DND-41 (cell line): Measurements from ENCODE around the gene RHEBL1.

Experiments used
- ATAC-seq: fragments of 200-7000 bp; cut with Tn5 transposase; 3 replicates; pipeline ENCODE4 v1.9.1; 2021; ENCODE audit warnings: low read depth; ENCODE audit not compliant: insufficient read depth
- DNase-seq: peaks from one replicate; pipeline ENCODE4 v3.0.0-alpha.2; 2020
- H2AFZ ChIP-seq: 2 replicates; pipeline ENCODE4 v1.6.0; 2012; ENCODE audit warnings: low read depth, low read length
- H3K27ac ChIP-seq: 2 replicates; pipeline ENCODE4 v1.5.1; 2012; ENCODE audit warnings: low read length, inconsistent platforms
- H3K27me3 ChIP-seq: fragments of 200-600 bp; sonication (generic); 2 replicates; pipeline ENCODE4 v1.6.0; 2012; ENCODE audit warnings: low read length, mild to moderate bottlenecking, inconsistent platforms; ENCODE audit not compliant: insufficient read depth, poor library complexity
- H3K36me3 ChIP-seq: 2 replicates; pipeline ENCODE4 v1.5.1; 2012; ENCODE audit warnings: low read length, inconsistent platforms; ENCODE audit not compliant: insufficient read depth
- H3K4me1 ChIP-seq: 2 replicates; pipeline ENCODE4 v1.5.1; 2012; ENCODE audit warnings: mild to moderate bottlenecking, low read length; ENCODE audit not compliant: insufficient read depth
- H3K4me2 ChIP-seq: 2 replicates; pipeline ENCODE4 v1.6.0; 2012; ENCODE audit warnings: mild to moderate bottlenecking, moderate library complexity, low read length, inconsistent platforms; ENCODE audit not compliant: insufficient read depth
- H3K4me3 ChIP-seq, 2 experiments: fragments of 200-600 bp in 1 of 2; shearing (Covaris generic) in 1 of 2; 2 replicates each; pipeline ENCODE4 v1.5.1; 2012 to 2016; ENCODE audit warnings: inconsistent platforms in 2 of 2, low read length in 2 of 2, mild to moderate bottlenecking in 2 of 2, low read depth in 1 of 2, moderate library complexity in 1 of 2
- H3K79me2 ChIP-seq: 2 replicates; pipeline ENCODE4 v1.6.0; 2012; ENCODE audit warnings: low read length, inconsistent platforms; ENCODE audit not compliant: insufficient read depth
- H3K9ac ChIP-seq: 2 replicates; pipeline ENCODE4 v1.6.0; 2012; ENCODE audit warnings: low read depth, mild to moderate bottlenecking, inconsistent platforms, low read length, moderate library complexity
- H3K9me3 ChIP-seq: 2 replicates; pipeline ENCODE4 v1.5.1; 2012; ENCODE audit warnings: low read length, moderate library complexity, mild to moderate bottlenecking, inconsistent platforms; ENCODE audit not compliant: insufficient read depth, severe bottlenecking
- H4K20me1 ChIP-seq: 2 replicates; pipeline ENCODE4 v1.6.0; 2012; ENCODE audit warnings: low read length; ENCODE audit not compliant: insufficient read depth
- CTCF ChIP-seq: IDR thresholded peaks from 2 replicates; pipeline ENCODE4 v1.5.1; 2012; ENCODE audit warnings: borderline replicate concordance, low read length, moderate library complexity, mild to moderate bottlenecking; ENCODE audit not compliant: poor library complexity, severe bottlenecking; ENCODE audit errors: extremely low read depth
- EZH2 ChIP-seq: IDR thresholded peaks from 3 replicates; pipeline ENCODE4 v1.6.1; 2012; ENCODE audit warnings: borderline replicate concordance, low read depth, mild to moderate bottlenecking, moderate library complexity, low read length, inconsistent platforms; ENCODE audit not compliant: severe bottlenecking

Gene RHEBL1

GRCh38 chr12:49097381-49097780, 27.6 kb upstream of the RHEBL1 start:
- TF ChIP-seq EZH2 (no peak), CTCF (no peak)

DNA sequence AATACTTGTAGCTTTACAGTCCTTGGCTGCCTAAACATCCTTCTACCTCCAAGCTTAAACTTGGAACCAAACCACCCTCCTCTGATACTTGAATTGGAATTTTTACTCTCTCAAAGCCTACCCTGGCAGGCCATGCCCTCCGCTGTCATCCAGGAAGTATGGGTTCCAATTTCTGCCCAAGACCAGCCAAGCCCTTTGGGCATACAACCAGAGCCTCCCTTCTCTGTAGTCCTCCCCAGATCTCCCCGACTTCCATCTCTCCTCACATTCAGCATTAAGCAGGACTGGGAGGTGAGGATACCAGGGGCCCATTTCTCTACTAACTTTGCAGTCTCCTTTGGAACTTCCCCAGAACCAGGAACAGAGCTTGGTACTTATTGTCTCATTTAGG, 25.2 kb upstream of the RHEBL1 start:
- no peaks in the 10 kb centered on the region for H3K9me3 ChIP-seq
- no peak overlapping the region for H2AFZ ChIP-seq
- H3K4me3 ChIP-seq: no peak overlapping the region
- H3K27ac ChIP-seq: no peak overlapping the region
- TF ChIP-seq CTCF: no peak
- no peak overlapping the region for H3K4me2 ChIP-seq
- DNase-seq (no peak), ATAC-seq (no peak)
- peaks cover 16% of the 10 kb centered on the region for H3K4me1 ChIP-seq
- H3K27me3 ChIP-seq: peaks cover 29% of the 10 kb centered on the region
- no peaks in the 10 kb centered on the region for H3K79me2 ChIP-seq
- peaks cover 24% of the 10 kb centered on the region for H3K36me3 ChIP-seq
- H3K9ac ChIP-seq: no peak overlapping the region
- H4K20me1 ChIP-seq: no peaks in the 10 kb centered on the region; the same call in 1 of the 2 replicates

More at GRCh38 chr12:49097381-49097780, 27.6 kb upstream of the RHEBL1 start:
- Histone ChIP-seq H4K20me1 (peaks cover under 1% of the 10 kb centered on the region; the same call in 1 of the 2 replicates), H3K27me3 (peaks cover 5% of the 10 kb centered on the region), H3K9me3 (no peaks in the 10 kb centered on the region), H3K4me2 (no peak overlapping the region), H2AFZ (no peak overlapping the region), H3K4me1 (peaks cover 3% of the 10 kb centered on the region), H3K36me3 (peaks cover 48% of the 10 kb centered on the region), H3K4me3 (no peak overlapping the region), H3K27ac (no peak overlapping the region), H3K9ac (no peak overlapping the region), H3K79me2 (no peaks in the 10 kb centered on the region)
- ATAC-seq (no peak), DNase-seq (no peak)

GRCh38 chr12:49094160-49094974, 24.6 kb upstream of the RHEBL1 start, which contains the start of gene DHH:
TSS of gene DHH (minus strand) at chr12:49094801. CDS start at chr12:49094512, 289 bp downstream.
- Histone ChIP-seq H2AFZ (no peak within 1 kb of the TSS), H3K79me2 (no peaks in the 10 kb centered on the region), H3K9me3 (no peaks in the 10 kb centered on the region), H3K9ac (no peak within 1 kb of the TSS), H3K4me2 (no peak within 1 kb of the TSS), H3K4me3 (no peak within 1 kb of the TSS), H3K27me3 (peaks cover 35% of the 10 kb centered on the region), H3K36me3 (peaks cover 20% of the 10 kb centered on the region), H3K27ac (no peak within 1 kb of the TSS), H4K20me1 (no peaks in the 10 kb centered on the region; the same call in 1 of the 2 replicates), H3K4me1 (peaks cover 21% of the 10 kb centered on the region)
- DNase-seq (no peak), ATAC-seq (no peak)
- TF ChIP-seq CTCF (no peak), EZH2 (no peak)
